Hindlimb muscle (tissue), 1 donor: ENCODE measurements around the gene WDR88. TPM values are rescaled to one million over a fixed set of nuclear protein-coding genes. Genes with fewer than 3 reads are reported as not detected.
"Not testable (repeated sequence)": the region's sequence is repeated elsewhere in the genome, so short reads cannot be mapped to it uniquely, and the experiment has no call there.

Experiments
- DNase-seq: peaks from one replicate; pipeline ENCODE4 v3.0.0-alpha.2; 2013
- polyA plus RNA-seq: library from polyadenylated mRNA; unstranded; fragments of 120-200 nt; gene quantifications from one replicate; pipeline ENCODE4 v1.2.1, GENCODE V29; 2013; ENCODE audit not compliant: insufficient read length

Gene WDR88
- polyA plus RNA-seq, 1 donor = 0.63 TPM

- no peak for DNase-seq
These were observed 82.7 kb downstream of the WDR88 start for GRCh38 chr19:33214596-33214995.

- DNase-seq = no peak
These were observed 83.7 kb downstream of the WDR88 start for GRCh38 chr19:33215438-33216197.

- no peak for DNase-seq
These were observed 84.4 kb downstream of the WDR88 start for GRCh38 chr19:33216198-33216830.

- no peak for DNase-seq
These were observed 86.0 kb downstream of the WDR88 start for GRCh38 chr19:33217881-33218280.

- DNase-seq = no peak
These were observed 87.4 kb downstream of the WDR88 start for GRCh38 chr19:33219261-33219815.

GRCh38 chr19:33220115-33220514 is 88.2 kb downstream of the WDR88 start:
- no peak for DNase-seq

GRCh38 chr19:33220735-33221134 is 88.8 kb downstream of the WDR88 start:
- DNase-seq = no peak

GRCh38 chr19:33221638-33222037 is 89.7 kb downstream of the WDR88 start:
- DNase-seq = no peak

- DNase-seq = not testable (repeated sequence)
These were observed 90.3 kb downstream of the WDR88 start for GRCh38 chr19:33222255-33222654.

- no peak for DNase-seq
These were observed 93.0 kb downstream of the WDR88 start for GRCh38 chr19:33224694-33225457.

Other genes with a start within 250 kb of the WDR88 start
- 18.3 TPM for gene CEP89, start 160.2 kb upstream of the WDR88 start, polyA plus RNA-seq
- gene FAAP24, start 159.9 kb upstream of the WDR88 start, polyA plus RNA-seq = 1.3 TPM
- gene RHPN2, start 67.2 kb upstream of the WDR88 start, polyA plus RNA-seq = 0.84 TPM
- gene GPATCH1, start 50.9 kb upstream of the WDR88 start, polyA plus RNA-seq = 9.5 TPM
- 22.4 TPM for gene LRP3, start 62.2 kb downstream of the WDR88 start, polyA plus RNA-seq
- gene SLC7A10, start 93.7 kb downstream of the WDR88 start, polyA plus RNA-seq = 10.8 TPM
- gene CEBPA, start 170.4 kb downstream of the WDR88 start, polyA plus RNA-seq = 10.9 TPM
- gene CEBPG, start 241.6 kb downstream of the WDR88 start, polyA plus RNA-seq = 16.9 TPM